ENCODE results near the gene TBC1D17. TPM values are rescaled to one million over a fixed set of nuclear protein-coding genes. Genes with fewer than 3 reads are reported as not detected.

The TBC1D17 gene
- 7.4 and 12.2 TPM in 2 replicates for total RNA-seq (2012; rRNA removed)

GRCh38 chr19:49877020-49877878 lies at the start of gene TBC1D17, which contains the start of gene AKT1S1:
TSS of gene TBC1D17 (plus strand) at chr19:49877702. CDS start at chr19:49877724, 22 bp downstream.
TSS of gene AKT1S1 (minus strand) at chr19:49877355. CDS start at chr19:49873295, 4,060 bp downstream.
- no peaks in the 10 kb centered on the region for H3K27me3 ChIP-seq (ENCODE audit: control insufficient read depth, insufficient read depth, low read length)
- H3K36me3 ChIP-seq (ENCODE audit: insufficient read depth, low read length), result peaks cover 23% of the 10 kb centered on the region
- peaks cover 19% of the 10 kb centered on the region for H3K4me1 ChIP-seq (ENCODE audit: control insufficient read depth, insufficient read depth, low read length)
- H3K9me3 ChIP-seq (replicated peaks; ENCODE audit: low read length), result no peaks in the 10 kb centered on the region
- H3K4me3 ChIP-seq (ENCODE audit: low read length), result peak within 1 kb of the TSS; percentile 96
- H3K4me2 ChIP-seq (ENCODE audit: low read length), result peak within 1 kb of the TSS; percentile 98
- H3K9ac ChIP-seq (ENCODE audit: low read depth, low read length), result peak within 1 kb of the TSS; percentile 99

- Histone ChIP-seq H3K9ac (ENCODE audit: low read depth, low read length) (no peak overlapping the region), H3K4me1 (ENCODE audit: control insufficient read depth, insufficient read depth, low read length) (peaks cover 14% of the 10 kb centered on the region), H3K36me3 (ENCODE audit: insufficient read depth, low read length) (peaks cover 53% of the 10 kb centered on the region), H3K27me3 (ENCODE audit: control insufficient read depth, insufficient read depth, low read length) (no peaks in the 10 kb centered on the region), H3K4me2 (ENCODE audit: low read length) (no peak overlapping the region), H3K4me3 (ENCODE audit: low read length) (no peak overlapping the region), H3K9me3 (replicated peaks; ENCODE audit: low read length) (no peaks in the 10 kb centered on the region)
Measured at GRCh38 chr19:49829200-49829599, 48.3 kb upstream of the TBC1D17 start.

GRCh38 chr19:49829721-49830120 lies 47.8 kb upstream of the TBC1D17 start:
- Histone ChIP-seq H3K4me2 (ENCODE audit: low read length) (no peak overlapping the region), H3K9ac (ENCODE audit: low read depth, low read length) (no peak overlapping the region), H3K27me3 (ENCODE audit: control insufficient read depth, insufficient read depth, low read length) (no peaks in the 10 kb centered on the region), H3K4me3 (ENCODE audit: low read length) (no peak overlapping the region), H3K36me3 (ENCODE audit: insufficient read depth, low read length) (peaks cover 56% of the 10 kb centered on the region), H3K4me1 (ENCODE audit: control insufficient read depth, insufficient read depth, low read length) (peaks cover 14% of the 10 kb centered on the region), H3K9me3 (replicated peaks; ENCODE audit: low read length) (no peaks in the 10 kb centered on the region)

GRCh38 chr19:49830766-49831165 lies 46.7 kb upstream of the TBC1D17 start:
- peaks cover 14% of the 10 kb centered on the region for H3K4me1 ChIP-seq (ENCODE audit: control insufficient read depth, insufficient read depth, low read length)
- H3K4me2 ChIP-seq (ENCODE audit: low read length), result no peak overlapping the region
- H3K27me3 ChIP-seq (ENCODE audit: control insufficient read depth, insufficient read depth, low read length), result no peaks in the 10 kb centered on the region
- H3K36me3 ChIP-seq (ENCODE audit: insufficient read depth, low read length), result peaks cover 58% of the 10 kb centered on the region
- no peak overlapping the region for H3K4me3 ChIP-seq (ENCODE audit: low read length)
- H3K9ac ChIP-seq (ENCODE audit: low read depth, low read length), result no peak overlapping the region
- no peaks in the 10 kb centered on the region for H3K9me3 ChIP-seq (replicated peaks; ENCODE audit: low read length)

GRCh38 chr19:49831592-49831991 lies 45.9 kb upstream of the TBC1D17 start:
- H3K36me3 ChIP-seq (ENCODE audit: insufficient read depth, low read length), result peaks cover 64% of the 10 kb centered on the region
- no peak overlapping the region for H3K4me3 ChIP-seq (ENCODE audit: low read length)

GRCh38 chr19:49832556-49832955 lies 44.9 kb upstream of the TBC1D17 start:
- Histone ChIP-seq H3K9ac (ENCODE audit: low read depth, low read length) (no peak overlapping the region), H3K9me3 (replicated peaks; ENCODE audit: low read length) (no peaks in the 10 kb centered on the region), H3K27me3 (ENCODE audit: control insufficient read depth, insufficient read depth, low read length) (no peaks in the 10 kb centered on the region), H3K36me3 (ENCODE audit: insufficient read depth, low read length) (peaks cover 67% of the 10 kb centered on the region), H3K4me3 (ENCODE audit: low read length) (no peak overlapping the region), H3K4me1 (ENCODE audit: control insufficient read depth, insufficient read depth, low read length) (peaks cover 14% of the 10 kb centered on the region), H3K4me2 (ENCODE audit: low read length) (no peak overlapping the region)

More at GRCh38 chr19:49831592-49831991, 45.9 kb upstream of the TBC1D17 start:
- Histone ChIP-seq H3K27me3 (ENCODE audit: control insufficient read depth, insufficient read depth, low read length) (no peaks in the 10 kb centered on the region), H3K4me2 (ENCODE audit: low read length) (no peak overlapping the region), H3K9ac (ENCODE audit: low read depth, low read length) (no peak overlapping the region), H3K4me1 (ENCODE audit: control insufficient read depth, insufficient read depth, low read length) (peaks cover 14% of the 10 kb centered on the region), H3K9me3 (replicated peaks; ENCODE audit: low read length) (no peaks in the 10 kb centered on the region)

GRCh38 chr19:49833599-49833998 lies 43.9 kb upstream of the TBC1D17 start:
- H3K9ac ChIP-seq (ENCODE audit: low read depth, low read length), result no peak overlapping the region
- no peak overlapping the region for H3K4me2 ChIP-seq (ENCODE audit: low read length)
- no peak overlapping the region for H3K4me3 ChIP-seq (ENCODE audit: low read length)
- H3K27me3 ChIP-seq (ENCODE audit: control insufficient read depth, insufficient read depth, low read length), result no peaks in the 10 kb centered on the region
- peaks cover 14% of the 10 kb centered on the region for H3K4me1 ChIP-seq (ENCODE audit: control insufficient read depth, insufficient read depth, low read length)
- H3K9me3 ChIP-seq (replicated peaks; ENCODE audit: low read length), result no peaks in the 10 kb centered on the region
- peaks cover 75% of the 10 kb centered on the region for H3K36me3 ChIP-seq (ENCODE audit: insufficient read depth, low read length)

- no peak overlapping the region for H3K9ac ChIP-seq (ENCODE audit: low read depth, low read length)
Measured at GRCh38 chr19:49835562-49835961, 41.9 kb upstream of the TBC1D17 start.

GRCh38 chr19:49836176-49837008 lies 41.1 kb upstream of the TBC1D17 start:
- no peak overlapping the region for H3K4me3 ChIP-seq (ENCODE audit: low read length)
- no peak overlapping the region for H3K4me2 ChIP-seq (ENCODE audit: low read length)
- H3K27me3 ChIP-seq (ENCODE audit: control insufficient read depth, insufficient read depth, low read length), result no peaks in the 10 kb centered on the region
- H3K9me3 ChIP-seq (replicated peaks; ENCODE audit: low read length), result no peaks in the 10 kb centered on the region
- peaks cover 14% of the 10 kb centered on the region for H3K4me1 ChIP-seq (ENCODE audit: control insufficient read depth, insufficient read depth, low read length)
- H3K36me3 ChIP-seq (ENCODE audit: insufficient read depth, low read length), result peaks cover 85% of the 10 kb centered on the region
- H3K9ac ChIP-seq (ENCODE audit: low read depth, low read length), result no peak overlapping the region

More at GRCh38 chr19:49835562-49835961, 41.9 kb upstream of the TBC1D17 start:
- Histone ChIP-seq H3K36me3 (ENCODE audit: insufficient read depth, low read length) (peaks cover 86% of the 10 kb centered on the region), H3K4me1 (ENCODE audit: control insufficient read depth, insufficient read depth, low read length) (peaks cover 14% of the 10 kb centered on the region), H3K27me3 (ENCODE audit: control insufficient read depth, insufficient read depth, low read length) (no peaks in the 10 kb centered on the region), H3K4me3 (ENCODE audit: low read length) (no peak overlapping the region), H3K4me2 (ENCODE audit: low read length) (no peak overlapping the region), H3K9me3 (replicated peaks; ENCODE audit: low read length) (no peaks in the 10 kb centered on the region)

- Histone ChIP-seq H3K9me3 (replicated peaks; ENCODE audit: low read length) (no peaks in the 10 kb centered on the region), H3K9ac (ENCODE audit: low read depth, low read length) (no peak overlapping the region), H3K4me3 (ENCODE audit: low read length) (no peak overlapping the region), H3K4me2 (ENCODE audit: low read length) (no peak overlapping the region), H3K27me3 (ENCODE audit: control insufficient read depth, insufficient read depth, low read length) (no peaks in the 10 kb centered on the region), H3K4me1 (ENCODE audit: control insufficient read depth, insufficient read depth, low read length) (peaks cover 9% of the 10 kb centered on the region), H3K36me3 (ENCODE audit: insufficient read depth, low read length) (peaks cover 79% of the 10 kb centered on the region)
Measured at GRCh38 chr19:49837009-49837310, 40.5 kb upstream of the TBC1D17 start.

- Histone ChIP-seq H3K4me3 (ENCODE audit: low read length) (no peak overlapping the region), H3K4me1 (ENCODE audit: control insufficient read depth, insufficient read depth, low read length) (peaks cover 4% of the 10 kb centered on the region), H3K36me3 (ENCODE audit: insufficient read depth, low read length) (peaks cover 74% of the 10 kb centered on the region), H3K4me2 (ENCODE audit: low read length) (no peak overlapping the region), H3K27me3 (ENCODE audit: control insufficient read depth, insufficient read depth, low read length) (no peaks in the 10 kb centered on the region), H3K9ac (ENCODE audit: low read depth, low read length) (no peak overlapping the region), H3K9me3 (replicated peaks; ENCODE audit: low read length) (no peaks in the 10 kb centered on the region)
Measured at GRCh38 chr19:49837425-49837824, 40.1 kb upstream of the TBC1D17 start.
